K562 (cell line): ENCODE measurements around the gene TRPC4AP. TPM values are rescaled to one million over a fixed set of nuclear protein-coding genes. Genes with fewer than 3 reads are reported as not detected.

Experiments
- AFF4 ChIP-seq: sonication (generic); formaldehyde crosslinking; IDR thresholded peaks from 2 replicates; pipeline ENCODE4 v1.8.0; 2023; ENCODE audit warnings: mild to moderate bottlenecking, missing genetic modification reagents
- ARHGAP35 ChIP-seq: fragments of 450-650 bp; IDR thresholded peaks from 2 replicates; pipeline ENCODE4 v1.6.1; 2018; ENCODE audit not compliant: partially characterized antibody
- CREM ChIP-seq: IDR thresholded peaks from 2 replicates; pipeline ENCODE4 v1.6.1; 2014; ENCODE audit warnings: antibody characterized with exemption, low read depth
- ESRRB ChIP-seq: fragments of 250-450 bp; sonication (Bioruptor Pico); IDR thresholded peaks from 2 replicates; pipeline ENCODE4 v1.5.0; 2020; ENCODE audit warnings: mild to moderate bottlenecking, moderate library complexity, borderline replicate concordance
- FOSL1 ChIP-seq: fragments of 200-800 bp; sonication (Bioruptor generic); conservative IDR thresholded peaks from 2 replicates; pipeline ENCODE4 v1.6.1; 2016; ENCODE audit warnings: missing genetic modification characterization, missing compliant biosample characterization
- MNT ChIP-seq, 2 experiments: fragments of 450-650 bp; conservative IDR thresholded peaks; 2 replicates each; pipeline ENCODE4 v1.6.1; 2017; ENCODE audit warnings: mild to moderate bottlenecking in 2 of 2, moderate library complexity in 2 of 2
- PHTF2 ChIP-seq: fragments of 250-450 bp; sonication (Bioruptor Pico); IDR thresholded peaks from 2 replicates; pipeline ENCODE4 v1.5.0; 2021; ENCODE audit warnings: mild to moderate bottlenecking
- POLR3G ChIP-seq: IDR thresholded peaks from 2 replicates; pipeline ENCODE4 v1.6.1; 2011; ENCODE audit not compliant: insufficient read length, insufficient replicate concordance; ENCODE audit errors: extremely low read depth
- ZBTB8A ChIP-seq: fragments of 450-650 bp; IDR thresholded peaks from 2 replicates; pipeline ENCODE4 v1.6.1; 2018; ENCODE audit warnings: mild to moderate bottlenecking, moderate library complexity; ENCODE audit not compliant: partially characterized antibody
- ZFX ChIP-seq: sonication (generic); formaldehyde crosslinking; IDR thresholded peaks from 2 replicates; pipeline ENCODE4 v1.8.0; 2022; ENCODE audit warnings: mild to moderate bottlenecking, missing genetic modification reagents, moderate library complexity
- ZNF780A ChIP-seq: fragments of 250-450 bp; sonication (Bioruptor Pico); IDR thresholded peaks from 2 replicates; pipeline ENCODE4 v1.5.0; 2021; ENCODE audit warnings: mild to moderate bottlenecking
- polyA plus RNA-seq, 8 experiments: library from polyadenylated mRNA; depleted of rRNA in 4 of 8; stranded (reverse) in 5 of 8; unstranded in 3 of 8; fragments of >200 nt; fragmentation: Nextera tagmentation in 2 of 8; fragmentation: Illumina TruSeq in 1 of 8; extraction: Ambion mirVana in 2 of 8; extraction: Trizol in 1 of 8; gene quantifications; 2 replicates each; pipeline versions ENCODE4 v1.2.1 to v1.2.3, GENCODE V29; 2011 to 2014; ENCODE audit warnings: inconsistent platforms in 1 of 8, missing spikeins in 1 of 8
- total RNA-seq, 7 experiments: library from RNA; depleted of rRNA in 6 of 7; stranded (reverse); fragments of >200 nt in 6 of 7; fragmentation: Illumina TruSeq in 2 of 7; extraction: Trizol in 2 of 7; gene quantifications; 2 replicates each; pipeline versions ENCODE4 v1.2.1 to v1.2.3, GENCODE V29; 2011 to 2021; ENCODE audit warnings: low replicate concordance in 1 of 7
- TF ChIP-seq, protein P1 (sequence below), 2 experiments: fragments of 450-650 bp in 1 of 2; sonication (generic) in 1 of 2; formaldehyde crosslinking in 1 of 2; IDR thresholded peaks; 2 replicates each; pipeline versions ENCODE4 v1.7.1 to v1.9.0; 2016 to 2022; ENCODE audit warnings: inconsistent platforms in 1 of 2, mild to moderate bottlenecking in 1 of 2, missing genetic modification reagents in 1 of 2

Gene TRPC4AP
- total and polyA plus RNA-seq, 9 of the 15 experiments (the other 6 are each of a cell fraction or from before 2014, with no cell fraction given): 2.3 to 70.3 (median 33.3) TPM

DNA sequence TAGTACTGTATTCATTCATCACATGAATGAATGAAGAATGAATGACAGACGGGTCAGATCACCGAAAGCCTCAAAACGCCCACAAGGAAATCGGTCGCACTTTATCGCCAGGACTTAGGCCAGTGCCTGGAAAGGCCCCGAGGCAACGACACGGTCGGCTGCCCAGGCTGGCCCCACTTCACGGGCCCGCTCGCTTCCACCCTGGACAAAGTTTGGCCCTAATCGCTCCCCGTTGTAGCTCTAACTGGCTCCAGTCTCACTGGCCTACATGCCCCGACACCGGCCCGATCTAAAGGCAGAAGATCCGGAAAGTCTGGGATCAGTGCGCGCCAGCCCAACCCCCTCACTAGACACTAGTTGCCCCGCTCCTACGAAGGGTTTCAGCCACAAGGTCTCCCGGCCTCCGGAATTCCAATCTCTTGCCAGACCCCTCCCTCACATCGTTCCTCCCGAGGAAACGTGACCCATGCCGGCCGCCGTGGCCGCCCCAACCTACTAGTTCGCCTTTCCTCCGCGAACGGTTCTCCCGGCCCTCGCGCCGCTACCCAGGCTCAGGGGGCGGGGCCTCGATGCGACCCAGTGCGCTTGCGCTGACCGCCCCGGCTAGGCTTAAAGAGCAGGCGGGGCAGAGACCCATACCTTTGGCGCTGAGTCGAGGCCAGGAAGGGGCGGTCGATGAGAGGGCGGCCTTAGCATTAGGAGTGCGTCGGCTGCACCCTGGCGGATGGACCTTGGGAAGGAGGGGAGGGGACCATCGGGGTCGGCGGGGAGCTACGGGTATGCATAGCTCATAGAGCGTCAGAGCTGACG, 137.2 kb downstream of the TRPC4AP start, which contains the start of the genes GSS and MYH7B (continued):
- no peak for TF ChIP-seq PHTF2
- TF ChIP-seq ZFX: peak; percentile 94
- TF ChIP-seq ESRRB: no peak
- 0 out of 2 replicates have a peak, but pooled peaks have one; percentile 45 for TF ChIP-seq CREM
- no peak for TF ChIP-seq POLR3G
- TF ChIP-seq, protein P1, sequence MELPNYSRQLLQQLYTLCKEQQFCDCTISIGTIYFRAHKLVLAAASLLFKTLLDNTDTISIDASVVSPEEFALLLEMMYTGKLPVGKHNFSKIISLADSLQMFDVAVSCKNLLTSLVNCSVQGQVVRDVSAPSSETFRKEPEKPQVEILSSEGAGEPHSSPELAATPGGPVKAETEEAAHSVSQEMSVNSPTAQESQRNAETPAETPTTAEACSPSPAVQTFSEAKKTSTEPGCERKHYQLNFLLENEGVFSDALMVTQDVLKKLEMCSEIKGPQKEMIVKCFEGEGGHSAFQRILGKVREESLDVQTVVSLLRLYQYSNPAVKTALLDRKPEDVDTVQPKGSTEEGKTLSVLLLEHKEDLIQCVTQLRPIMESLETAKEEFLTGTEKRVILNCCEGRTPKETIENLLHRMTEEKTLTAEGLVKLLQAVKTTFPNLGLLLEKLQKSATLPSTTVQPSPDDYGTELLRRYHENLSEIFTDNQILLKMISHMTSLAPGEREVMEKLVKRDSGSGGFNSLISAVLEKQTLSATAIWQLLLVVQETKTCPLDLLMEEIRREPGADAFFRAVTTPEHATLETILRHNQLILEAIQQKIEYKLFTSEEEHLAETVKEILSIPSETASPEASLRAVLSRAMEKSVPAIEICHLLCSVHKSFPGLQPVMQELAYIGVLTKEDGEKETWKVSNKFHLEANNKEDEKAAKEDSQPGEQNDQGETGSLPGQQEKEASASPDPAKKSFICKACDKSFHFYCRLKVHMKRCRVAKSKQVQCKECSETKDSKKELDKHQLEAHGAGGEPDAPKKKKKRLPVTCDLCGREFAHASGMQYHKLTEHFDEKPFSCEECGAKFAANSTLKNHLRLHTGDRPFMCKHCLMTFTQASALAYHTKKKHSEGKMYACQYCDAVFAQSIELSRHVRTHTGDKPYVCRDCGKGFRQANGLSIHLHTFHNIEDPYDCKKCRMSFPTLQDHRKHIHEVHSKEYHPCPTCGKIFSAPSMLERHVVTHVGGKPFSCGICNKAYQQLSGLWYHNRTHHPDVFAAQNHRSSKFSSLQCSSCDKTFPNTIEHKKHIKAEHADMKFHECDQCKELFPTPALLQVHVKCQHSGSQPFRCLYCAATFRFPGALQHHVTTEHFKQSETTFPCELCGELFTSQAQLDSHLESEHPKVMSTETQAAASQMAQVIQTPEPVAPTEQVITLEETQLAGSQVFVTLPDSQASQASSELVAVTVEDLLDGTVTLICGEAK (IDR thresholded peaks at IDR 0.05): peak; percentile 37; the same call in 1 of the 2 replicates
- TF ChIP-seq, protein P1 (CRISPR knock-in tag; IDR thresholded peaks at IDR 0.05): no peak
- TF ChIP-seq ZNF780A (CRISPR knock-in tag): no peak
- TF ChIP-seq FOSL1 (tag): peak; percentile 37; the same call in 1 of the 2 replicates
- no peak for TF ChIP-seq ZBTB8A
- peak; percentile 94 for TF ChIP-seq AFF4
- TF ChIP-seq MNT (conservative IDR thresholded peaks at IDR 0.05): peak; percentile 21 to 66; a peak in 3 of 4 replicates
- no peak for TF ChIP-seq ARHGAP35
